Breast epithelium (tissue), 4 donors: ENCODE measurements around the gene ANKRD13D. TPM values are rescaled to one million over a fixed set of nuclear protein-coding genes. Genes with fewer than 3 reads are reported as not detected.
A peak's percentile ranks its signal among the peaks of the same experiment; 100 is the strongest.

Experiments used
- DNase-seq, 2 donors: peaks; one replicate each; pipeline ENCODE4 v3.0.0-alpha.2; 2019; ENCODE audit warnings: low spot score in 2 of 2
- H3K27ac ChIP-seq, 2 donors: fragments of 200-600 bp; sonication (generic) in 1 of 2; one replicate each; pipeline ENCODE4 v1.5.1; 2016 to 2019; ENCODE audit warnings: mild to moderate bottlenecking in 1 of 2
- H3K27me3 ChIP-seq, 2 donors: fragments of 200-600 bp; sonication (generic) in 1 of 2; one replicate each; pipeline versions ENCODE4 v1.5.1 to v1.6.0; 2017 to 2019; ENCODE audit warnings: control low read depth in 1 of 2, mild to moderate bottlenecking in 1 of 2
- H3K36me3 ChIP-seq: fragments of 200-600 bp; one replicate; pipeline ENCODE4 v1.5.1; 2019
- H3K4me1 ChIP-seq, 2 donors: fragments of 200-600 bp; sonication (generic); one replicate each; pipeline ENCODE4 v1.5.1; 2016 to 2019; ENCODE audit warnings: control low read depth in 1 of 2
- H3K4me3 ChIP-seq, 3 donors: fragments of 200-600 bp; sonication (generic); 1 replicate in 2 of 3; 2 replicates in 1 of 3; pipeline ENCODE4 v1.5.1; 2016 to 2019; ENCODE audit warnings: mild to moderate bottlenecking in 3 of 3, moderate library complexity in 2 of 3
- H3K9me3 ChIP-seq, 2 donors: fragments of 200-600 bp; sonication (generic) in 1 of 2; one replicate each; pipeline ENCODE4 v1.5.1; 2016 to 2019; ENCODE audit warnings: control low read depth in 1 of 2
- POLR2A ChIP-seq: fragments of 450-650 bp; IDR thresholded peaks from one replicate; pipeline ENCODE4 v1.6.1; 2016; ENCODE audit warnings: antibody characterized with exemption, mild to moderate bottlenecking, moderate library complexity
- POLR2AphosphoS5 ChIP-seq, 3 donors: sonication (generic); formaldehyde crosslinking; IDR thresholded peaks; one replicate each; pipeline ENCODE4 v1.6.1; 2017; ENCODE audit warnings: antibody characterized with exemption in 3 of 3
- intact Hi-C: fragments of 100-400 bp; cut with DNase I; formaldehyde crosslinking; loops from one replicate; pipeline ENCODE4 v1.15.1; 2023; ENCODE audit warnings: low total_unique reads
- total RNA-seq, 3 donors: library from RNA; depleted of rRNA; stranded (reverse); fragments of >200 nt; gene quantifications; one replicate each; pipeline ENCODE4 v1.1.0, GENCODE V29; 2016
- TF ChIP-seq, protein P1 (sequence below), 3 donors: fragments of 450-650 bp; IDR thresholded peaks; one replicate each; pipeline ENCODE4 v1.5.1; 2016 to 2017; ENCODE audit warnings: antibody characterized with exemption in 3 of 3, mild to moderate bottlenecking in 3 of 3, moderate library complexity in 3 of 3

The ANKRD13D gene
- total RNA-seq, 3 donors from 2014 or later, result 23.7 to 51.8 (median 40.7) TPM

DNA sequence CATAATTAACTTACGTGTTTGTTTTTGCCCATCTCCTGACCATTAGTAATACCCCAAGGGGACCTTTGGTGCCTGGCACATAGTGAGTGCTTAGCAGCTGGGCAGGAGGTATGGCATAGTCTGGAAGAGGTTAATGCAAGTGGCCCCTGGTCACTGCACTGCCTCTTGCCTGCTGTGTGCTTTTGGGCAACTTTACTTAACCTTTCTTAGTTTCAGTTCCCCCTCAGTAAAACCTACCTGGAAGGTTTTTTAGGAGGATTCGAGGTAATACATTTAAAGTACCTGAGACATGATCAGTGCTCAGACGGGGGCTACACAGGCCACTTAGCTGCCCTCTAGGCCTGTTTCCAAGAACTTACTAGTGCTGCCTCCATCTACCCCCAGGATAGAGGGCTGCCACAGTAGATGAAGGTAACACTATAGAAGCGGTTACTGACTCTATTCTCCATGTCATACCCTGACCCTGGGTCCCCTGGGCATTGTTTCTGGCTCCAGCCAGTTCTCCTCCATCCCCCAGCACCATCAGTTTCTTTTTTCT, 60.9 kb downstream of the ANKRD13D start:
- Histone ChIP-seq H3K4me1 (peaks cover 9 to 24% of the 10 kb centered on the region in 2 donors), H3K4me3 (no peak overlapping the region), H3K27ac (peak overlapping the region in 1 of 2 donors; percentile 2)

DNA sequence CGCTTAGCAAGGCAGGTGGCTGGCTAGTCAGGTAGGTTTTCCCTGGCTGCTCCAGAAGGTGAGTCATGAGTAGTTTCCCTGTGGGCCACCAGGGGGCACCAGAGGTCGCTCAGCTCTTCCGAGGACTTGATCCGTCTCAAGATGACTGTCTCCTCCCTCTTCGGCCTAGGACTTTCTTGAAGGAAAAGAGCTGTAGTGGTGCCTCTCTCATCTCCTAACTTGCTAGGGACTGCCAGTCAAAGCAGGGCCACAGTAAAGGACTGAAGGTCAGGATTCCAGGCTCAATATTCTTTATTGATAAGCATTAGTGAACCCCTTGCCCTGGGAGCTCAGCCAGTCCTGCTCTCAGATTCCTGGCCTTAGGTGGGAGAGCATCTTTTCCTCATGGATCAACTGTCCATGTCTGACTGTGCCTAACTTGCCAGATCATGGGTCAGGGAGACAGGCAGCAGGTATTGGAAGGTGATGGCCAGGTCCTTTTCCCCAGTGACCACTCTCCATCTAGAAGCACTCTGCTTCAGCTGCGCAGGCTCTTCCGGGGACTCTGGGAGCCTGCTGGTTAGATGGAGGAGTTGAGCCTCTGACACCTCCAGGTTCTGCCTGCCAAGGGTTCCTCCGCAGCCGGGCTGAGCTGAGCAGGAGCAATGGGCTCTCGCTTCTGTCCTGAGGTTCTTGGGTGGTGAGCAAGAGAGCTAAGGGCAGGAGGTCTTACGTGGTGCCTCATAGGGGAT, 62.3 kb downstream of the ANKRD13D start:
- H3K36me3 ChIP-seq, result no peaks in the 10 kb centered on the region
- H3K4me1 ChIP-seq, result peaks cover 13 to 30% of the 10 kb centered on the region in 2 donors
- H3K9me3 ChIP-seq, result no peaks in the 10 kb centered on the region
- H3K27me3 ChIP-seq, result no peaks in the 10 kb centered on the region
- H3K4me3 ChIP-seq, result peak overlapping the region in 1 of 3 donors; percentile 74
- intact Hi-C loops, result no loop called here
- no peak for DNase-seq
- TF ChIP-seq POLR2AphosphoS5 (IDR thresholded peaks at IDR 0.05) (peak in 2 of 3 donors; percentile 51 to 59), POLR2A (no peak)
- TF ChIP-seq, protein P1, sequence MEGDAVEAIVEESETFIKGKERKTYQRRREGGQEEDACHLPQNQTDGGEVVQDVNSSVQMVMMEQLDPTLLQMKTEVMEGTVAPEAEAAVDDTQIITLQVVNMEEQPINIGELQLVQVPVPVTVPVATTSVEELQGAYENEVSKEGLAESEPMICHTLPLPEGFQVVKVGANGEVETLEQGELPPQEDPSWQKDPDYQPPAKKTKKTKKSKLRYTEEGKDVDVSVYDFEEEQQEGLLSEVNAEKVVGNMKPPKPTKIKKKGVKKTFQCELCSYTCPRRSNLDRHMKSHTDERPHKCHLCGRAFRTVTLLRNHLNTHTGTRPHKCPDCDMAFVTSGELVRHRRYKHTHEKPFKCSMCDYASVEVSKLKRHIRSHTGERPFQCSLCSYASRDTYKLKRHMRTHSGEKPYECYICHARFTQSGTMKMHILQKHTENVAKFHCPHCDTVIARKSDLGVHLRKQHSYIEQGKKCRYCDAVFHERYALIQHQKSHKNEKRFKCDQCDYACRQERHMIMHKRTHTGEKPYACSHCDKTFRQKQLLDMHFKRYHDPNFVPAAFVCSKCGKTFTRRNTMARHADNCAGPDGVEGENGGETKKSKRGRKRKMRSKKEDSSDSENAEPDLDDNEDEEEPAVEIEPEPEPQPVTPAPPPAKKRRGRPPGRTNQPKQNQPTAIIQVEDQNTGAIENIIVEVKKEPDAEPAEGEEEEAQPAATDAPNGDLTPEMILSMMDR (IDR thresholded peaks at IDR 0.05), result peak; percentile 80 to 97 (median 84)
- peak overlapping the region; percentile 97 to 98 for H3K27ac ChIP-seq

More for the DNA sequence above, 60.9 kb downstream of the ANKRD13D start:
- Histone ChIP-seq H3K9me3 (no peaks in the 10 kb centered on the region), H3K27me3 (no peaks in the 10 kb centered on the region), H3K36me3 (no peaks in the 10 kb centered on the region)
- intact Hi-C loops, result no loop called here
- no peak for DNase-seq
- TF ChIP-seq POLR2A (no peak), POLR2AphosphoS5 (IDR thresholded peaks at IDR 0.05) (no peak)
- TF ChIP-seq, protein P1 (IDR thresholded peaks at IDR 0.05), result no peak

Other genes with a start within 250 kb of the ANKRD13D start
- gene RHOD, start 232.5 kb upstream of the ANKRD13D start, total RNA-seq, result 10 to 100 TPM; 27.2 to 30.5 (median 28.1) TPM
- 10 to 100 TPM; 47.0 to 64.1 (median 61.9) TPM for gene KDM2A, start 170.0 kb upstream of the ANKRD13D start, total RNA-seq
- 10 to 100 TPM; 41.1 to 52.8 (median 52.1) TPM for gene GRK2, start 22.8 kb upstream of the ANKRD13D start, total RNA-seq
- 10 to 100 TPM; 28.8 to 55.2 (median 34.4) TPM for gene SSH3, start 14.2 kb downstream of the ANKRD13D start, total RNA-seq
- 10 to 100 TPM; 48.7 to 91.5 (median 69.2) TPM for gene POLD4, start 64.2 kb downstream of the ANKRD13D start, total RNA-seq
- 10 to 100 TPM in 2 of 3 donors, 1 to 10 TPM in 1; 3.2 to 11.1 (median 10.2) TPM for gene CLCF1, start 84.3 kb downstream of the ANKRD13D start, total RNA-seq
- gene RAD9A, start 102.7 kb downstream of the ANKRD13D start, total RNA-seq, result 10 to 100 TPM; 11.0 to 31.0 (median 24.6) TPM
- 10 to 100 TPM; 73.1 to 91.9 (median 76.7) TPM for gene PPP1CA, start 112.6 kb downstream of the ANKRD13D start, total RNA-seq
- gene TBC1D10C, start 114.8 kb downstream of the ANKRD13D start, total RNA-seq, result 1 to 10 TPM in 2 of 3 donors, under 1 TPM in 1; 0.66 to 2.0 (median 1.6) TPM
- 1 to 10 TPM in 1 of 3 donors, under 1 TPM in 2; 0.16 to 4.2 (median 0.66) TPM for gene CARNS1, start 126.4 kb downstream of the ANKRD13D start, total RNA-seq
- 10 to 100 TPM; 28.0 to 41.6 (median 40.1) TPM for gene RPS6KB2, start 139.2 kb downstream of the ANKRD13D start, total RNA-seq
- gene PTPRCAP, start 148.4 kb downstream of the ANKRD13D start, total RNA-seq, result 1 to 10 TPM; 2.1 to 9.2 (median 8.0) TPM
- 10 to 100 TPM; 73.6 to 84.3 (median 80.0) TPM for gene CORO1B, start 154.2 kb downstream of the ANKRD13D start, total RNA-seq
- not detected for gene GPR152, start 163.4 kb downstream of the ANKRD13D start, total RNA-seq
- gene CABP4, start 166.1 kb downstream of the ANKRD13D start, total RNA-seq, result 10 to 100 TPM in 1 of 3 donors, 1 to 10 TPM in 2; 3.5 to 10.7 (median 3.9) TPM
- 10 to 100 TPM; 37.8 to 54.2 (median 42.3) TPM for gene TMEM134, start 179.9 kb downstream of the ANKRD13D start, total RNA-seq
- 10 to 100 TPM; 66.4 to 84.5 (median 69.8) TPM for gene AIP, start 193.7 kb downstream of the ANKRD13D start, total RNA-seq
- 10 to 100 TPM in 2 of 3 donors, 1 to 10 TPM in 1; 6.4 to 20.0 (median 11.7) TPM for gene PITPNM1, start 216.1 kb downstream of the ANKRD13D start, total RNA-seq
- gene CDK2AP2, start 218.9 kb downstream of the ANKRD13D start, total RNA-seq, result 10 to 100 TPM; 32.1 to 35.4 (median 32.8) TPM
- not detected for gene CABP2, start 234.1 kb downstream of the ANKRD13D start, total RNA-seq